IPS DF 6.9 (cell line): ENCODE measurements around the gene NPHS1.
"Not testable (repeated sequence)": the region's sequence is repeated elsewhere in the genome, so short reads cannot be mapped to it uniquely, and the experiment has no call there.

Experiments used
- DNase-seq: peaks from one replicate; pipeline ENCODE4 v3.0.0-alpha.2; 2013; ENCODE audit warnings: low read depth, low spot score
- H3K27ac ChIP-seq: one replicate; pipeline ENCODE4 v1.5.1; 2013; ENCODE audit warnings: low read length, control low read depth
- H3K27me3 ChIP-seq: 2 replicates; pipeline ENCODE4 v1.6.1; 2013; ENCODE audit warnings: mild to moderate bottlenecking, low read length; ENCODE audit not compliant: control insufficient read depth, insufficient read depth
- H3K36me3 ChIP-seq: 2 replicates; pipeline ENCODE4 v1.6.1; 2013; ENCODE audit warnings: low read length; ENCODE audit not compliant: control insufficient read depth, insufficient read depth
- H3K4me1 ChIP-seq: 2 replicates; pipeline ENCODE4 v1.6.1; 2013; ENCODE audit warnings: low read length; ENCODE audit not compliant: control insufficient read depth, insufficient read depth
- H3K4me3 ChIP-seq: 2 replicates; pipeline ENCODE4 v1.5.1; 2013; ENCODE audit warnings: mild to moderate bottlenecking, low read length
- H3K9me3 ChIP-seq: 2 replicates; pipeline ENCODE4 v1.6.1; 2013; ENCODE audit warnings: low read length, inconsistent platforms; ENCODE audit not compliant: control insufficient read depth, insufficient read depth
- whole genome bisulfite sequencing: extraction: QIAGEN DNeasy Blood & Tissue Kit; methylation state at CpG from one replicate; pipeline ENCODE4 v1.1.7; 2013; ENCODE audit warnings: mixed read lengths, missing lambda C conversion rate; ENCODE audit not compliant: insufficient read length, insufficient coverage; 5-methylcytosine and 5-hydroxymethylcytosine counted together

The NPHS1 gene

DNA sequence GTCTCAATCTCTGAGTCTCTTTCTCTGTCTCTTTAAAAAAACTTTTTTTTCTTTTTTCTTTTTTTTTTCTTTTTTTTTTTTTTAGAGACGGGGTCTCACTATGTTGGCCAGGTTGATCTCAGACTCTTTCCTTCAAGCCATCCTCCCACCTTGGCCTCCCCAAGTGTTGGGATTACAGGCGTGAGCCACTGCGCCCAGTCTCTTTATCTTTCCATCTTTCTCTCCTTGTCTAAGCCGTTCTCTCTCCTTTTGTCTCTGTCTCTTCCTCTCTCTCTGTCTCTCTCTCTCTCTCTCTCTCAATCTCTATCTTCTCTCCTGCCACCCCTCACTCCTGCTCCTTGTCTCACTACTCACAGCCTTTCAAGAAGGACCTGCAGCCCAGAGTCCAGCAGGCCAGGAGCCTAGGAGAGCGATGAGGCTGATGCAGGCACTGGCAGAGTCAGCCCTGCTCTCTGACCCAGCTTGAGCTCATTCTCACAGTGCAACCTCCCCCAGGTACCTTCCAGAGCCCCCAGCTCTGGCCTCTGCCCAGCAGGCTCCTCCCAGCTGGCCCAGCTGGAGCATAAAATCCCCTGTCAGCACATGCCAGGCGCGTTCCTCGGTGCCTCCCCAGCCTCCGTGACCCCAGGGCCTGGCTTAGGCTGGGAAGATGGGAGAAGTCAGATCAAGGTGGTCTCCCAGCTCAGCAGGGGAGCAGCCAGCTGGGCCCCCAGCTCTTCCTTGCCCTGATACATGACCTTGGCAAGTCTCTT, at the start of gene NPHS1:
NPHS1 (minus strand) TSS at position 476 of the 752 bp plus-strand sequence. CDS start 667 bp downstream, outside the sequence.
- no peaks in the 10 kb centered on the region; the same call in 1 of the 2 replicates for H3K27me3 ChIP-seq
- peaks cover 4% of the 10 kb centered on the region for H3K4me1 ChIP-seq
- H3K27ac ChIP-seq: no peak within 1 kb of the TSS
- H3K36me3 ChIP-seq: no peaks in the 10 kb centered on the region; the same call in 1 of the 2 replicates
- WGBS: no CpG with 5 or more reads among the region's 9 CpGs
- no peak for DNase-seq
- no peak within 1 kb of the TSS for H3K4me3 ChIP-seq
- H3K9me3 ChIP-seq: no peaks in the 10 kb centered on the region

DNA sequence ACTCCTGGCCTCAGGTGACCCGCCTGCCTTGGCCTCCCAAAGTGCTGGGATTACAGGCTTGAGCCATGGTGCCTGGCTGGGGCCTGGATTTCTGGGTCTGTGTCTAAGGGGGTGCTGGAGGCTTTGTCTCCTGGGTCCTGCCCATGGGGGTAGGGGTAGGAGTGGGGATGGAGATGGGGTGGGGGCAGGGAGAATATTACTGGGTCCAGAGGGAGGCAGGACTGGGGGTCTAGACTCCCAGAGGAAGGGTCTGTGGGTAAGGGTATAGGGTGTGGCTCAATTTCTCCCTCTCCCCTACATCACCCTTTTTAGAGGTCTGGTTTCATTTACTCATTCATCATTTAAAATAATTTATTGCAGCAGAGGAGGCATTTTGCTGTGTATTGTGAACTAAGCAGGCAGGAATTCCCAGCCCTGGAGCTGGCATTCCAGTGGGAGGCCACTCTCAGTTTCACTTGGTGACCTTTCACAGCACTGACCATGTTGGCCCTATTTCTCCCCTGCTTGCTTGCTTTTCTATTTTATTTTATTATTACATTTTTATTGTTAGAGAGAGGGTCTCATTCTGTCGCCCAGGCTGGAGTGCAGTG, 48.8 kb upstream of the NPHS1 start:
- WGBS: no CpG with 5 or more reads among the region's 2 CpGs
- H3K27ac ChIP-seq: no peak overlapping the region

DNA sequence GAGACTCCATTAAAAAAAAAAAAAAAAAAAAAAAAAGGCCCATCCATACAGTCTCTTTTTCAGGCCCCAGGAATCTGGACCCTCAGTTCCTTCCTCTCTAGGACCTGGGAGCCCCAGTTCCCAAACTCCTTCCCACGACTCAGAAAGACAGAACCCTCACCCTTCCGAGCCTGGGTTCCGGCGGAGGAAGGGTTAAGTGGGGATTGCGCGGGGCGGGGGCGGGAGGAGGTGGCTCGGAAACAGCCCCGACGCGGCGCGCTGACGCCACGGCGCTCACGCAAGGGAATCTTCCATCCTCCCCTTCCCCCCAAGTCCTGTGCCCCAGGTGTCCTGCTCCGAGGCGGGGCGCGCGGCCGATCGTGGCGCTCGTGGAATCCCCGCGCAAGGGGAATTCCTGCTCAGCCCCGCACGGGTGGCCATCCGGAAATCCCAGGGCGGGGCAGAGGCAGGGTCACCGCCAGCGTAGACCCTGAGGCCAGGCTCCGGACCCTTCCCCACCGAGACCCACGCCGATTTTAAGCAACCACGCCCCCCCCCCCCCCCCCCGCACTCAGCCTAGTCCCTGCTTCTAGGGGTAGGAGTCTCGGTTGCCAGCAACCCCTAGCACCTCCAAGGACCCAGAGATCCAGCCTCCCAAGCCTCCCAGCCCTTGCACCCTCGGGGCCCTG, 47.4 kb upstream of the NPHS1 start:
- Histone ChIP-seq H3K27ac (no peak overlapping the region), H3K4me1 (peaks cover 5% of the 10 kb centered on the region; the same call in 1 of the 2 replicates), H3K9me3 (no peaks in the 10 kb centered on the region), H3K36me3 (peaks cover 16% of the 10 kb centered on the region), H3K27me3 (no peaks in the 10 kb centered on the region), H3K4me3 (peak overlapping the region; percentile 85)
- no CpG with 5 or more reads among the region's 43 CpGs for whole genome bisulfite sequencing
- peak; percentile 48 for DNase-seq

More for the DNA sequence above, 48.8 kb upstream of the NPHS1 start:
- Histone ChIP-seq H3K27me3 (no peaks in the 10 kb centered on the region), H3K36me3 (peaks cover 11% of the 10 kb centered on the region), H3K9me3 (no peaks in the 10 kb centered on the region), H3K4me3 (no peak overlapping the region), H3K4me1 (peaks cover 5% of the 10 kb centered on the region; the same call in 1 of the 2 replicates)
- no peak for DNase-seq

DNA sequence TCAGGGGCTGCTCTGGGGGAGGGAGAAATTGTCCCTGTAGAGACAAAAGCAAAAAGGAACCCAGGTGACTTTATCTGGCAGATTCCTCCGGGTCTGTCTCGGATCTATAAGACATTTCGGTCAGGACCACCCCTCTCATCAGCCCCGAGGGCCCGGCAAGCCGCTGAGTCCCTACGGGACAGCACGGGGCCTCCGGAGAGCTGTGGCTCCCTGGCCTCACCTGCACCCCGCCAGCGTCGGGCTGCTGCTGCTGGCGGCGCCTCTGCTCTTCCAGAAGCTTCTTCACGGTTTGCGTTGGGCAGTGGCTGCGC, 46.1 kb upstream of the NPHS1 start:
- WGBS: no CpG with 5 or more reads among the region's 17 CpGs
- Histone ChIP-seq H3K27ac (no peak overlapping the region), H3K4me1 (peaks cover 5% of the 10 kb centered on the region; the same call in 1 of the 2 replicates)

DNA sequence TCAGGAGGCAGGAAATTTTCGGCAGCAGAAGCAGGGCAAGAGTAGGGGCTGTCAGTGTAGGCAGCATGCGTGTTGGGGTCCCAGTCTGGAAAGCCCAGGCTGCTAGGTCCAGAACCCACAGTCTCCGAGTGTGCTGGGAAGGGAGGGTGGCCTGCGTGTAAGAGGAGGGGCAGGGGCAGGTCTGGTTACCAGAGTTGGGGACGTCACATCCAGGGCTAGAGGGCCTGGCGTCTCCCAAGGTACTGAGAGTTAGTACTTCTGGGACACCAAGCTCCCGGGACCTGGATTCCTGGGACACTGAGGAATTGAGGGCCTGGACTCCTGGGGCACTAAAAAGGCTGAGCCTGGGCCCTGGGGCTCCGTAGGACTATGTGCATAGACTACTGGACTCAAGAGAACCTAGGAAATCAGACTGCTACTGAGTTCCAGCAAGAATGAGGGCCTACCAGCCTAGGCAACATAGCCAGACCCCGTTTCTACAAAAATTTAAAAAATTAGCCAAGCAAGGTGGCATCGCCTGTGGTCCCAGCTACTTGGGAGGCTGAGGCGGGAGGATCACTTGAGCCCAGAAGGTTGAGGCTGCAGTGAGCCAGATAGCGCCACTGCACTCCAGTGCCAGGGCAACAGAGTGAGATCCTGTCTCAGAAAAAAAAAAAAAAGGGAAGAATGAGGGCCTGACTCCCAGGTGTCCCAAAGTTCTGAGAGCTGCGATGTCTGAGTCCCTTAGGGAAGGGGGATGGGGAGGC, 45.6 kb upstream of the NPHS1 start:
- Histone ChIP-seq H3K27me3 (no peaks in the 10 kb centered on the region), H3K9me3 (no peaks in the 10 kb centered on the region), H3K27ac (no peak overlapping the region), H3K4me3 (no peak overlapping the region), H3K4me1 (0 out of 2 replicates have a peak, but pooled peaks cover 2% of the 10 kb centered on the region), H3K36me3 (peaks cover 18% of the 10 kb centered on the region)
- whole genome bisulfite sequencing: no CpG with 5 or more reads among the region's 13 CpGs
- no peak for DNase-seq

More for the DNA sequence above, 46.1 kb upstream of the NPHS1 start:
- H3K9me3 ChIP-seq: no peaks in the 10 kb centered on the region
- H3K27me3 ChIP-seq: no peaks in the 10 kb centered on the region
- peak overlapping the region; percentile 85; the same call in 1 of the 2 replicates for H3K4me3 ChIP-seq
- no peak for DNase-seq
- H3K36me3 ChIP-seq: peaks cover 18% of the 10 kb centered on the region

DNA sequence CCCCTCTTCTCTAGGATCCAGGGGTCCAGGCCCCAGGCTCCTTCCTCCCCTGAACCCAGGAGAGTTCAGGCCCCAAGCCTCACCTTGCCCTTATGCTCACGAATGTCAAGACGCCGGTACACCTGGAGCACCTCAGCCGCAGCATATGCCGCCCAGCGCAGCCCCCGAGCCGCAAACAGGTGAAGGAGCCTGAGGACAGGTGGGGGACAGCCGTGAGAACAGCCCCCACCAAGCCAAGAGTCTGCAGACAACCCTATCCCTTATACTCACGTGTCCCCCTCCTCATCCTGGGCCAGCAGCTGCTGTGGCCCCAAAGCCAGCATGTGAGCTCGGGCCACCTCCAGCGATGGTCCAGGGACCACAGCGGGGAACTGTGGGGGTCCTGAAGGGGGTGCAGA, 44.3 kb upstream of the NPHS1 start:
- no peak overlapping the region for H3K27ac ChIP-seq
- no peaks in the 10 kb centered on the region for H3K27me3 ChIP-seq
- no CpG with 5 or more reads among the region's 13 CpGs for WGBS
- DNase-seq: no peak
- H3K4me3 ChIP-seq: no peak overlapping the region
- 0 out of 2 replicates have a peak, but pooled peaks cover 2% of the 10 kb centered on the region for H3K4me1 ChIP-seq
- H3K9me3 ChIP-seq: no peaks in the 10 kb centered on the region
- peaks cover 18% of the 10 kb centered on the region for H3K36me3 ChIP-seq

DNA sequence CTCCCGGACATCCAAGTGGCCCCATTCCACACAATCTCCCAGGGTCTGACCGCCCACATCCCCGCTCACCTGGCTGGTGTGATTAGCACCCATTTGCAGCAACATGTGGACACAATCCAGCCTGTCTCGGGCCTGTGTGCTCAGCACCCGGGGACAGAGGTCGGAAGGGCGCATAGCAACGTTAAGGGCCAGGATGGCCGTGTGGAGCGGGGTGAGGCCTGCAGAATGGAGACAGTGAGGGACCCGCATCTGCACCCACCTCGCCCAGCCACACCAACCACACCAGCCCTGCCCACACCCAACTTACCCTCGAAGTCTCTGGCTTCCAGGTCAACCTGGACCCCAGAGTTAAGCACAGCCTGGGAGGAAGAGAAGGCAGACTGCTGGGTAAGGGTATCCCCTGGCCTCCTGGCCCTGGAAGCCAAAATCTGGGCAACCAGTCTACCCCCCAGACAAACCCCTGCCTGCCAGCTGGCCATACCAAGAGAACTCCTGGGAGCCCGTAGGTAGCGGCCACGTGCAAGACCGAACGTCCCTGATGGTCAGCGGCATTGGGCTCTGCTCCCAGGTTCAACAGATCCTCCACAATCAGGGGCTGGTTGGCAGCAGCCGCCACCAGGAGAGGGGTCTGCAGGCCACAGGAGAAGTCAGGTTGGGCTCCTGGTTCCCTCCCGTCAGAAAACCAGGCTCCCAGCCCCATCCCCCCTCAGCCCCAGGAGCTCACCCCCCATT, 43.8 kb upstream of the NPHS1 start:
- Histone ChIP-seq H3K27me3 (no peaks in the 10 kb centered on the region), H3K4me3 (no peak overlapping the region), H3K9me3 (no peaks in the 10 kb centered on the region), H3K4me1 (0 out of 2 replicates have a peak, but pooled peaks cover 2% of the 10 kb centered on the region), H3K36me3 (peaks cover 18% of the 10 kb centered on the region), H3K27ac (no peak overlapping the region)
- WGBS: no CpG with 5 or more reads among the region's 21 CpGs
- no peak for DNase-seq

DNA sequence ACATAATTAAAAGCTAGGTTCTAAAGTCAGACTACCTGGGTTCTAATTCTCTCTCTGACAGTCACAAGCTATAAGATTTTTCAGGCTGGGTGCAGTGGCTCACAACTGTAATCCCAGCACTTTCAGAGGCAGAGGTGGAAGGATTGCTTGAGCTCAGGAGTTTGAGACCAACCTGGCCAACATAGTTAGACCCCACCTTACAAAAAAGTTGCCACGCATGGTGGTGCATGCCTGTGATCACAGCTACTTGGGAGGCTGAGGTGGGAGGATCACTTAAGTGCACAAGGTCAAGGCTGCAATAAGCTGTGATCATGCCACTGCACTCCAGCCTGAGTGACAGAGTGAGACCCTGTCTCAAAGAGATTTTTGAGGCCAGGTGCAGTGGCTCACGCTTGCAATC, 42.0 kb upstream of the NPHS1 start:
- no CpG with 5 or more reads among the region's 2 CpGs for WGBS

DNA sequence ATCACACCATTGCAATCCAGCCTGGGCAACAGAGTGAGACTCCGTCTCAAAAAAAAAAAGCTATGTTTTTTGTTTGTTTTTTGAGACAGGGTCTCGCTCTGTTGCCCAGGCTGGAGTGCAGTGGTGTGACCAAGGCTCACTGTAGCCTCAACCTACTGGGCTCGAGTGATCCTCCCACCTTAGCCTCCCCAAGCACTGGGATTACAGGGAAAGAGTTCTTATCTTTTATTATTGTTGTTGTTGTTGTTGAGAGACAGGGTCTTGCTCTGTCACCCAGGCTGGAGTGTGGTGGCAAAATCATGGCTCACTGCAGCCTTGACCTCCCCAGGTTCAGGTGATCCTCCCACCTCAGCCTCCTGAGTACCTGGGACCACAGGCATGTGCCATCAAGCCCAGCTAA, 39.5 kb upstream of the NPHS1 start:
- not testable (repeated sequence) for H3K4me3 ChIP-seq, H3K9me3 ChIP-seq, DNase-seq, H3K27ac ChIP-seq, H3K27me3 ChIP-seq, H3K4me1 ChIP-seq
- WGBS: no CpG with 5 or more reads among the region's 3 CpGs
- H3K36me3 ChIP-seq: peaks cover 43% of the 10 kb centered on the region

More for the DNA sequence above, 42.0 kb upstream of the NPHS1 start:
- DNase-seq: no peak
- H3K4me1 ChIP-seq: 0 out of 2 replicates have a peak, but pooled peaks cover 2% of the 10 kb centered on the region
- H3K9me3 ChIP-seq: no peaks in the 10 kb centered on the region
- no peak overlapping the region for H3K27ac ChIP-seq
- H3K36me3 ChIP-seq: peaks cover 32% of the 10 kb centered on the region
- no peaks in the 10 kb centered on the region for H3K27me3 ChIP-seq
- H3K4me3 ChIP-seq: no peak overlapping the region
